ENCODE results near the gene MYCBPAP. TPM values are rescaled to one million over a fixed set of nuclear protein-coding genes. Genes with fewer than 3 reads are reported as not detected.
A peak's percentile ranks its signal among the peaks of the same experiment; 100 is the strongest.

The MYCBPAP gene
- 1.5 TPM in 1 of 2 replicates, not detected in the other for total RNA-seq (2014; rRNA removed; shearing (Covaris generic))

- DNase-seq (ENCODE audit: low read depth), result peak; percentile 76
These were observed at the start of gene MYCBPAP for GRCh38 chr17:50507871-50508572. MYCBPAP (plus strand) TSS chr17:50508439; CDS start chr17:50508675, 236 bp downstream.

DNA sequence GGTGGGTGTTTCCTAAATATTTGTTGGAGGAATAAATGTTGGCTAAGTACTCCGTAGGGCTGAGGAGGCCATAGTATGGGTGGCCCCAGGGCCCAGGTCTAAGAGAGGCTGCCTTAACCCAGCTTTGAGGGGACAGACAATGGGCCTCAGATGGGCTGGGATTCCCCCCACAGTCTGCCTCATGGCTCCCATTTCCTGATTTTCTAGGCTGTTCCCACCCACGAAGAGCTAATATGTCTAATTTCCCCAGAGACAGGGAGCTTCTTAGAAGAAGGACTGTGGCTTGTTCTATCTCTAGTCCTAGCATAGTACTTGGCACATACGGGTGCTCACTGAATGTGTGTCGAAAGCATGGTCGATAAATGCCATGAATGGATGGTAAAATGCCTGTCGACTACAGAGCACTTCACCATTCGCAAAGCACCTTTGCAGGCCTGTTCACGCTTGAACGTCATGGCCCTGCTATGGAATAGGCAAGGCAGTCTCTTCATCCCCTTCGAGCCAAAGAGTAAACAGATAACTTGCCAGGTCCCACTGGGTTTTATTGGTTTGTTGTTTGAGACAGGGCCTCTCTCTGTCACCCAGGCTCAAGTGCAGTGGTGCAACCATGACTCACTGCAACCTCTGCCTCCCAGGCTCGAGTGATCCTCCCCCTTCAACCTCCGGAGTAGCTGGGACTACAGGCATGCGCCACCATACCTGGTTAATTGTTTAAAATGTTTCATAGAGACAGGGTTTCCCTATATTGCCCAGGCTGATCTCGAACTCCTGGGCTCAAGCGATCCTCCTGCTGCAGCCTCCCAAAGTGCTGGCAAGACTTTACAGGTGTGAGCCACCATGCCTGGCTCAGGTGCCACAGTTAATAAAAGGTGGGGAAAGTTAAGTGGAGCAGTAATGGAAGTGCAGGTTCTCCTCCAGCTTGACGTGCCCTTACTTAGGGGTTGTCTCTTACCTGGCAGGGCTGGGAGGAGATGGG is 49.2 kb upstream of the MYCBPAP start:
- peak; percentile 58 for DNase-seq (ENCODE audit: low read depth)

GRCh38 chr17:50459756-50460155 is 48.5 kb upstream of the MYCBPAP start:
- DNase-seq (ENCODE audit: low read depth), result no peak

- no peak for DNase-seq (ENCODE audit: low read depth)
These were observed 47.3 kb upstream of the MYCBPAP start for GRCh38 chr17:50460831-50461526.

GRCh38 chr17:50461550-50462132 is 46.6 kb upstream of the MYCBPAP start:
- DNase-seq (ENCODE audit: low read depth), result no peak

DNA sequence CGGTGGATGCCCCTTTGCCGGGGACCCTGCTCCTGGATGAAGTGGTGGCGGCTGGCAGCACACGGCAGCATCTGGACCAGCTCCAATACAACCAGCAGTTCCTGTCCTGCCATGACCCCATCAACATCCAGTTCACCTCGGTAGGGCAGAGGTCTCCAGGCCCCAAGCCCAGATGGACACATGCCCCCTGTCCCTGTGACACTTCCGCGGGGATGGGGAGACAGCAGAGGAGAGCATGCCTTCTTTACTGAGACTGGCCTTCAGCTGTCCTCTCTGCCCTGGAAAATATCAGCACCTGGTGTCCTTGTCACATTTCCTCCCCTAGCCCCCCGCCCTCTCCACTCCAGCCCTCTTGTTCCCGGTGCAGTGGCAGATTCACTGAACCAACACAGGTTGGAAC is 45.8 kb upstream of the MYCBPAP start:
- DNase-seq (ENCODE audit: low read depth), result no peak

DNA sequence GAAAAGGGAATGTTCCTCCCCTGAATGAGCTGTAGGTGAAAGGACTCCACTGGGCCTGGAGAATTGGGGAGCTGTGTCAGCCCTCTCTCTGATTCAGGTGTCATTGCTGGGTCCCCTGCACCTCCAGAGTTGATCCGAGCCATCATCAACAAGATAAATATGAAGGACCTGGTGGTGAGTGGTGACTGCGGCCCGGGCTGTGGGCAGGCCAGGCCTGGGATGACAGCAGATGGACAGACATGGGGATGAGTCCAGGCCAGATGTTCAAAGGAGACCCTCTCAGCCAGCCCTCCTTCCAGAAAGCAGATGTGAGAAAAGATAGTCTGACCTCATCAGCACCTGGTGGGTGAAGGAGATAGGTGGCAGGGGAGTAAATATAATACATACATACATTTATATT is 44.1 kb upstream of the MYCBPAP start:
- no peak for DNase-seq (ENCODE audit: low read depth)

GRCh38 chr17:50464736-50465135 is 43.5 kb upstream of the MYCBPAP start:
- DNase-seq (ENCODE audit: low read depth), result no peak

DNA sequence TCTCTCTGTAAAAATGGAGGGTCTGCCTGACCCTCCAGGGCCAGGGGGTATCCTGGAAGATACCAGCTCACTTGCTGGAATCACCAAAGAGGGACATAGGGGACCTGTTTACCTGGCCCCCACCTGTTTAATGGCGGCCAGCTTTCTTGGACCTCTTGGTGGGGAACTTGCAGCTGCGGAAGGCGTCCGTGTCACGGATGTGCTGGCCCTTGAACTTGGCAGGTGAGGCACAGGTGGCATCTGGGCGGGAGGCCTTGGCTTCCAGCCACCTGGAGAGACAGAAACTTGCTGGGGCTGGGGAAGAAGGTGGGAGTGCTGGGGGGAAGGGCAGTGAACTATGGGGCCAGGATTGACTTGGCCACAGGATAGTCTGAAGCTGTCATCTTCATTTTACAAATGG is 43.1 kb upstream of the MYCBPAP start:
- DNase-seq (ENCODE audit: low read depth), result no peak

DNA sequence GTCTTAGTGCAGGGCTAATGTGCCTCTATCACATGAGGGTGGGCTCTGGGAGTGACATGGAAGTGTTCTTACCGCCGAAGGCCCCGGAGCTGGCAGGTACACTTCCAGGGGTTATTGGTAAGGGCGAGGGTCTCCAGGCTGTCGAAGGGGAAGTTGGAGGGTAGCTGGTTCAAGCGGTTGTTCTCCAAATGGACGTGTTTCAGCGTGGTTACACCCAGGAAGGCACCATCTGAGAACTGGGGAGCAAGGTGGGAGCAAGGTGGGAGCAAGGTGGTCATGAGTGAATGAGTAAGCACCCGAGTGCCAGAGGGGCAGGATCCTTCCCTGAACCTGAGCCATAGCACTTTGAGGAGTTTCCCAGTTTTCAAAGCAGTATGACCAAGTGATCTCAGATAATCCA is 42.6 kb upstream of the MYCBPAP start:
- no peak for DNase-seq (ENCODE audit: low read depth)

- no peak for DNase-seq (ENCODE audit: low read depth)
These were observed 41.7 kb upstream of the MYCBPAP start for GRCh38 chr17:50466371-50467113.

DNA sequence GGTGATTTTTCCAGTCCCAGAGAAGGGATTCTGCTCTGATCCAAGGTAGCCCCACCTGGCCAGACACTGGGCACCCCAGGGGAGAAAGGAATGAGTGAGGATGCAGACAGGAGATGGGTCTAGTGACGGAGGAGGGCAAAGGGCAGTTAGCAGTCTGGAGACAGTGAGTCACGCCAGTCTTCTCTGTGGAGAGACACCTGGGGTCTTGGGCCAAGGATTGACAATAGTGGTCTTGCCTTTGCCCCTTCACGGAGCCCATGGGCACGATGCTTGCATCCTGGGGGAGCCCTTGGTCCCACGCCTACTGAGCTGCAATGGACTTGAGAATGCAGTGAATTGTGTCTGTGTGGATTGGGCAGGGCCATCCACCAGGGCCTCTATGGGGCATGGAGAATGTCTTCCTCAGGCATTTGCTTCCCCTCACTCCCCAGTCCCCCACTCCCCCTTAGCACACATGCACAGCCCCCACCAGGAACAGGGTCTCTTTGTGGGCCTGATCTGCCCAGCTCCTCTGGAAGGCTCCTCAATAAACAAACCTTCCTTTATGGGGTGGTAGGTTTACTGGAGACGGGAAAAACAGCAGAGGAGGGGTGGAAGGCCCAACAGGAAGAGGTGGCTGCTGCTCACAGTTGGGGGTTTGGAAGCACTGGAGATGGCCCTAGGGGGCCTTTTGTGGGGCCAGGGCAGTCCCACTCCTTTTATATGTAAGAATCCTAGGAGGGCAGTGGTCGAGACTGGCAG is 41.0 kb upstream of the MYCBPAP start:
- no peak for DNase-seq (ENCODE audit: low read depth)

DNA sequence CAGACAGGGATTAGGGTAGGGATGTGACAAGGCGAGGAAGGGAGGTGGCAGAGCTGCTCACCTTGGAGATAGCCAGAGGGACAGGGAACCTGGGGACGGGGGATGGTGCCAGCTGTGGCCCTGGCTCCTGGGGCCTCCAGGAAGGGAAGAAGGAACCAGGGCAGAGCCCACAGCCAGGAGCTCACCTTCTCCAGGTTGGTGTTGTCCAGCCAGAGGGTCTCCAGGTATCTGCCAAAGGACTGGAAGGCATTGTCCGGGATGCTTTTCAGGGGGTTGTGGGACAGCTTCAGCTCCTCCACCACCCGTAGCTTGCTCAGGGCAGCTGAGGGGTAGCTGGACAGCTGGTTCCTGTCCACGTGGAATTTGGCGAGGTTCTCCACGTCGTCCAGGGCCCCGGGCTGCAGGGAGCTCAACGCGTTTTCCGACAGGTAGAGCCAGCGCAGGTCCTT is 40.4 kb upstream of the MYCBPAP start:
- no peak for DNase-seq (ENCODE audit: low read depth)

- no peak for DNase-seq (ENCODE audit: low read depth)
These were observed 39.7 kb upstream of the MYCBPAP start, which contains the start of gene CHAD for GRCh38 chr17:50468304-50469207. CHAD (minus strand) TSS chr17:50468880; CDS start chr17:50468813, 67 bp downstream.

- no peak for DNase-seq (ENCODE audit: low read depth)
These were observed 39.0 kb upstream of the MYCBPAP start for GRCh38 chr17:50469208-50469605.

GRCh38 chr17:50469671-50470305 is 38.5 kb upstream of the MYCBPAP start:
- DNase-seq (ENCODE audit: low read depth), result no peak

- no peak for DNase-seq (ENCODE audit: low read depth)
These were observed 37.8 kb upstream of the MYCBPAP start for GRCh38 chr17:50470426-50470825.

Measured in Daoy (cell line).